HG02610 (cell line): ENCODE results near the gene TMEM132D.
"Not testable (repeated sequence)": the region's sequence is repeated elsewhere in the genome, so short reads cannot be mapped to it uniquely, and the experiment has no call there.

ENCODE experiments used
- ATAC-seq: cut with Tn5 transposase; IDR thresholded peaks from one replicate; pipeline ENCODE4 v1.9.1; 2021; ENCODE audit warnings: mild to moderate bottlenecking, moderate library complexity; ENCODE audit not compliant: unreplicated experiment

Gene TMEM132D

DNA sequence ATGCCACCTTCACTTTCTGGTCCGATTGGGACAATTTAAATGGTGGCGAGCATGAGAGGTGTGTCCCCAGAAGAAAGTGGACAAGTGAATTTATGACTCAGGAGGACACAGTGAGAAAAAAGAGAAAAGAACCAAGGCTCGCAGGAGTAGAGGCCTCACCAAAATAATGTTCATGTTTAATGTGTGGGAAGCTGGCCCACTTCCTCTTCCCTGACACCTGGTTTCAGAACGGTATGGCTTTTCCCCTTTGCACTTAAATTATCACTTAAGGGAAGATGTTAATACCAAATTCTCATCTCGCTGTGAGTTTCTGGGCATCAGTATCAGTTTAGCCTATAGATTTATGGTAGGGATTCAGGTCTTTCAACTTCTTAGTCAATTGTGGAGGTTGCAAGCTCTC is 824.1 kb downstream of the TMEM132D start:
- ATAC-seq = no peak

DNA sequence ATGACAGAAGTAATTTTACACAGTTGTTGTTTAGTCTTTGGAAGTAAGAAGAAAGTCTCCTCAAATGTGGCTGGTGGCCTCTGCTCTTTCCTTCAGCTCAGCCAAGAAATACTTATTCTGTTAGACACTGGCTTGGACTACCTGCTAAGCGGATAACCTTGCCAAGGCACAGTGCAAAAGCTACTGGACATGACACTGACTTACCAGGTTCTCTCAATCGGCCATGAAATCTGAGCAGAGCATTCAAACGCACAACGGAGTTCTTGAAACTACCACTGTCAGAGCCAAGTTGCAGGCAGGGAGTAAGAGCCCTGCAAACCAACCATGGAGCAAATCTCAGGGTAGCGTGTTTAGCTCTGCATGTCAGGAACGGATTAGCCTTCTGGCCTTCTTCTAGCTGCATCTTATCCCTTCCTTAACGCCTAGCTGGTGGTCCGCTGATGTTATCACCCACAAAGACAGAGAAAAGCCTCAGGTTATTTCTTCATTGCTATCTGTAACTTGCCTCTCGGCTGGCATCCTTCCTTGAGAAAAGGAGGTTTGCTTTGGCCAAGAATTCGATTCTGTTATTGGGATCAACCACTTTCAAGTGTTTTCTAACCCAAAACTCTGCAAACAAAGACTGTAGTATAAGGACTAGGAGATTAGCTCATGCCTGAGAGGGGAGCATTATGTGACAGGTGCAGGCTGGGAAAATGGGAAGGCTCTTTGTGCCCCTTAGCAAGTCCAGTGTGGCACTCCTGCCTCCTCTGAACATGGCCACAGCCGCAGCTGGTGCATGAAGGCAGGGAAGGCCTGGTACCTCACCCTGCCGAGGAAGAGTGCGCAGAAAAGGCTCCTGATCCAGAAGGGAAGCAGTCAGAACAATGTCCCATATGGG is 827.1 kb downstream of the TMEM132D start:
- ATAC-seq = no peak

DNA sequence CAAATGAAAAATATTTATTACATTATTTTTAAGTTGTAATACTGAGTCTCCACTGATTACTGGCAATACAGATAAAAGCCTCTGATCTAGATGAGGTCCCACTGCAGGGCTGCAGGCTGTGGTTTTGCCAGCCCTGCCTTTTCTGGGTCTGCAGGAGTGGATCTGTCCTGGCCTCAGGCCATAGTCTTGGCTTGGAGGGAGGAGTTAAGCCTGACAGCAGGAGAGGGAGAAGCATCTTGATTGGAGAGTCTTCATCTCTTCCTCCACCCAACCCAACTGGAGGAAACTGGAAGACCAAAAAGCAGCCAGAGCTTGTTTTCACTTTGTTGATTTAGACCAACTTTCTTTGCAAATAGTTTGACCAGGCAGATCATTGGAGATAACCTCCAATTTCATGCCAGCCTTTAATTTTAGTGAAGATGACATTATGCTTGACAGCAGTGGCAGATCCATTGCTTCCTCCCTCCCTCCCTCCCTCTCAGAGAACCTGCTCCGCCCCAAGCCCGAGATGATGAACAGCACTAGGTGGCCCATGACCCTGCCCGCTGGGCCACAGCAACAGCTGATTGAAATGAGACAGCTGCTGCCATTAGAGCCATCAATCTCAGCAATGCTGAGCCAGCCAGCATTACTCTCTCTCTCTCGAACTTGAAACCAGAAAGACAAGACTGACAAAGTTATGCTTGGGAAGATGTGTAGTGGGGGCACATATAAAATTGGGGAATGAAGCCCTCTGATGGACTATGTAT is 828.2 kb downstream of the TMEM132D start:
- no peak for ATAC-seq

DNA sequence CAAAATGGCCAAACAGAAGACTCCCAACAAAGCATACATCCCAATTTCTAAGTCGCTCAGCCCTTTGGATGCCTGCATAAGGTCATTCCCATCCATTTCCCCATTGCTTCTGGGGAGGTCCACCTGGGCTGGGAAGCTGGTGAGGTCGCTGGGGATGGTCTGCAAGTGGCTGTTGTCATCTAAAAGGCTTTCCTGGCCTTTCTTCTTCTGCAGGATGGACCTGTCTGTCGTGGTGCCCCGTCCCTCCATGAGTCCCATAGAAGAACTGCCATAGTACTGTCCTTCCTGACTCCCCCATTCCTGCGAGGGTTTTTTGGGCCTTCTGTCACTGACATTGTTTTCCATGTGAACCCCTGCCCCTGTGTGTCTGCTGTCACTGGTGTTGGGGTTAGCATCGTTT is 829.4 kb downstream of the TMEM132D start:
- ATAC-seq = no peak

DNA sequence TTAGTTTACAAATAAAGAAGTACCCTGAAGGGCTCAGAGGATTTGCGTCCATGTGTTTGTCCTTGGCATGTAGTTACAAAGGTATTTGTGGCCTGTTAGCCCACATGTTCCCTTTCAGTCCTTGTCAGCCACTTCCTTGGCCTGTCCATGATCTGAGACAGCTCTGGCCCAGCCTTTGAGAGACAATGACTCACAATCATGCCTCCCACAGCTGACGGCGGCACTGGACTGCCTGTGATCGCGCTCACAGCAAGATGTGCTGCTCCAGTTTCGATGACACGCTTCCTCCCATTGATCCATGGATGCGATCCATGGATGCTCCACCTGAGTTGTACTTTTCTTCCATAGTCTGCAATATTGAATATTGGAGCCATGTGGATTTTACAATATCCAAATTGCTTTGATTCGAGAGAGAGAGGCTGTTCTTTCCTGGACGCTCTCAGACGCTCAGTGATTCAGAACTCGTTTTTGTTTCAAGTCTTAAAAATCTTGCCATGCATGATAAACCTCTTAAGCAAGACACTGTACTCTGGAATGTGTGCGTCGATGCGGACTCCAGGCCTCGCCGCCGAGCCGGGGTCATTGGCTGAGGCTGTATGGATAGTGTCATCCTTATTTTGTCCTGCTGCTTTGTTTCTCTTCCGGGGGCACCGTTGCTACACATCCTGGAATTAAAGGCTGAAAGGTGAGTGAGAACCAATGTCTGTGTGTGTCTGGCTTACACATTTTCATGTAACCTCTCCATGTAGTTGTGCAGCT is 830.5 kb downstream of the TMEM132D start:
- no peak for ATAC-seq

DNA sequence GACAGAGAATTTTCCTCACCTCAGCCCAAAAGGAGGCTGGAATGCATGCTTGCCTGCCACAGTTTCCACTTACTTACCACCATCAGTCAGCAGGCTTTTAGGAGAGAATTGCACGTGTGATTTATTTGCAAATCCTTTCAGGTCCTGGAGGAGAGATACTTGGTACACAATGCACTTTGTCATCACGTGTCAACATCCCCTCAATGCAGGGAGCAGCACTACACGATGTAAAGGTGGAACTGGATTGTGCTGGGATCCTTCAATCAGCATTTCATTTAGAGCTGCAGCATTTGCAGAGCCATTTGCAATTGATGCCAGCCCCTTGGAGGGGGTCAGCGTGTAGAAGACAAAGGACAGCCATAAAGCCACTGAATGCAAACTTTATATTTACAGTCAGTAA is 832.5 kb downstream of the TMEM132D start:
- no peak for ATAC-seq

DNA sequence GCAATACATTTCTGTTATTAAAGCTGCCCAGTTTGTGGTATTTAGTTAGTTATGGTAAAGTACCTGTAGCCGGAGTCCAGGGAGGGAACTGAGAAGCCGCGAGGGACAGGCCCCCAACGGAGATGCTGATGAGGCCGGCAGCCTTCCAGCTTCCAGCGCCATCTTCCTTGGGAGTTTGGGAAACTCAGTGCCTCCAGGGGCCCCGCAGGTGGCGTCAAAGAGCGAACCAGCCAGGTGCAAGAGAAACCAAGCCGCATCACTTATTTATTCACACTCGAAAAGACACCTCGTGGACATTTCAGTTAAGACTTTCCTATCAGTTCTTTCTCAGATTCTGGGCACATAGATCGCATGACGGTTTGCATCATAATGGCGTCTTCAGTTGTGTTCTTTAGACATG is 833.9 kb downstream of the TMEM132D start:
- ATAC-seq = no peak

DNA sequence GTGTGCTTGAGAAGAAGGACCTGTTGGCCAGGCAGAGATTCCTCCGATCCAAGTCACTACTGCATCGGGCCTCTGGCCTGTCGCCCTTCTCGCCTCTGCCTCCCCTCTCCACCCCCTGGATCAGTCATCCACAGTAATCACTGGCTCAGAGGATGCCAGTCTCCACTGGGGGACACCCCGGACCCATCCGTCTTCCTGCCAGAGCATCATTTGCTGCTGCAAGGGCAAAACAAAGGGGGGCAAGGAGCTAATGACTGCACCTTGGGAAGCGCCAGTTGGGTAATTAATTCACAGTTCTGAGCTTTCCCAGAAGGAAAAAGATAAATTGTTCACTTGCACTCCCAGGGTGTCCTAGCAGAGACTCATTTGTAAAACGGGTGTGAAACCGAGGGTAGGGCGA is 835.1 kb downstream of the TMEM132D start:
- no peak for ATAC-seq

DNA sequence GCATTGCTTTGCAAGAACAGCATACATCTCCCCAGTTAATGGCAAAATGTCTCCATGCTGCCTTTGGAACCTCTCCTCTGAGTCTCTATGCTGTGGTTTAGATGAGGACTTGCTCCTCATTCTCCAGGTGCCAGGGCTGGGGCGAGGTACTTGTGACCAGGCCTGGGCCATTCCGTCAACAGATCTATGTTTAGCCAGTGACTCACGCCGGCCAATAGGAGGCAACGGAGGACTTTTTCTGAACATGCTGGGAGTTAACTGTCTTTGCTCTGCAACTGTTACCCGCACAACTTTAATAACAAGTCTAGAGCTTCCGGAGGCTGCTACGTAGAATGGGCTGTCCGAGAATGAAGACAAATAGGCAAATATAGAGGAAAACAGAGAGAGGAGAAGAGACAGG is 836.3 kb downstream of the TMEM132D start:
- no peak for ATAC-seq

DNA sequence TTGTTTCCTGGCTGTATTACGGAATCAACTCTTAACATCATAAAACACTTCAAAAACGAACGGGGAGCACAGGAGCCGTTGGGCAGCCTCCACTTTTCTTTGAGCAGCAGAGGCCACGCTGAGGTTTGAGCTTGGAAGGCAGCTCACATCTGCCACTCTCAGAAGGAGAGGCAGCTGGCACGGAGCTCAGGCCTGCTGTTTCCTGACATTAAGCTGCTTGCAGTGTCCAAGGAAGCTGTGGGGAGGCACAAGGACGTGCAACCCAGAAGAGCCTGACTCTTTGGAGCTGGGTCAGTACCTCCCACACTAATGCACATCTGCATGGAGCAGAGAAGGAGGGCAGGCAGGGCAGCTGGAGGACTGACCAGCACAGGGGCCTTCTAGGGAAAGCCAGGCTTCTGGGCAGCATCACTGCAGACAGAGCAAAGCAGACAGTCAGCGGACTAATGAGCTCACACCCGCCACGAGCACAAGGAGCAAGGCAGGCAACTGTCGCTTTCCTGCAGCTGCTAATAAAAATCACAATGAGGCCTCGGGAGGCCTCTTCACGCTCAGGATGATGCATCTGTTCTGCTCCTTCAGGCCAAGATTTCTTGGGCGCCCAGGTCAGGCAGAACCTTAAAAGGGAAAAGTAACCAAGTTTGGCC is 839.5 kb downstream of the TMEM132D start:
- no peak for ATAC-seq

DNA sequence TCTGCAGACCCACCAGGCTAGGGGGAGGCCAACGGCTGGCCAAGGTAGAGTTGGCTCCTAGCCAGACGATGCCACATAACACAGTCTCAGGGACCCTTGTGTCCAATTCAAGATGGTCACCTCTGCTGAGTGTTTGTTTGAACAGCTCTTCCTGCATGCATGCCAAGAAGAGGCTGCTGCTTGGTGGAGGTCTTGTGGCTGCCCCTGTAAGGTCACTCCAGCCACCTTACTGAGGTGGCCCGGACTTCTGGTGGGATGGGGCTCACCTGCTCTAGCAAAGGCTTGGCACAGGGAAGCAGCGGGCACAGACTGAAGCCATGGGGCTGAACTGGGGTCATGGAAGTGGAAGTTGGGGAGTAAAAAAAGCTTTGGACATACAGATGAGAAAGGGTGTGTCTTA is 840.2 kb downstream of the TMEM132D start:
- ATAC-seq = no peak

DNA sequence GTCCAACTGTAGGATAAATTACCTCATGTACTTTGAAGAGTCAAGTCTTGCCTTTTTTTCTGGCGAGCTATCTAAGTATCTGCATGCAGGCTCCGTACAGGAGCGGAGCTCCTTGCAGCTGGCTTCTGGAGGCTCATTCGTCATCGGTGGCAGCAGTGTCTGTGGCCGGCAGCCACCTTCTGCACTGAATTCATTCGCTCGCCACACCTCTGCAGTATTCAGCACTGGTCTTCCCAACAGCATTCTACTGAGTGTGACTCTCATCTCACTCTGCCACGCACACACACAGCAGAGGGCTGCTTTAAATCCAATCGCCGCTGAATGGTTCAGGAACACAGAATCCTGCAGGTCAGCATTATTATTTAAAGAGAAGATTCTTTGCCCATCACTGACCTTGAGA is 850.6 kb downstream of the TMEM132D start:
- no peak for ATAC-seq

DNA sequence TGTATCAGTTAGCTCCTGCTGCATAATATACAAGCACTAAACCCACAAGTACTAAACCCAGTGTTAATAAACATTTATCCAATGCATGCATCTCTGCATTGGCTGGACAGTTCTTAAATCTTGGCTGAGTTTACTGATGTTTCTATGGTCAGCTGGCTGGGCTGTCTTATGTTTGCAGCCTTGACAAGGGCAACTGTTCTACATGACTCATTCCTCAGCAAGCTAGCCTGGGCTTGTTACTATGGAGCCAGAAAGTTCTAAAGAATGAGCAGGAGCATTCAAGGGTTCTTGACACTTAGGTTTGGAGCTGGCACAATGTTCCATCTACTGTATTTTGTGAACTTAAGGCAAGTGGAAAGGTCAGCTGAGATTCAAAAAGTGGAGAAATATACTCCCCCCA is 851.5 kb downstream of the TMEM132D start:
- no peak for ATAC-seq

DNA sequence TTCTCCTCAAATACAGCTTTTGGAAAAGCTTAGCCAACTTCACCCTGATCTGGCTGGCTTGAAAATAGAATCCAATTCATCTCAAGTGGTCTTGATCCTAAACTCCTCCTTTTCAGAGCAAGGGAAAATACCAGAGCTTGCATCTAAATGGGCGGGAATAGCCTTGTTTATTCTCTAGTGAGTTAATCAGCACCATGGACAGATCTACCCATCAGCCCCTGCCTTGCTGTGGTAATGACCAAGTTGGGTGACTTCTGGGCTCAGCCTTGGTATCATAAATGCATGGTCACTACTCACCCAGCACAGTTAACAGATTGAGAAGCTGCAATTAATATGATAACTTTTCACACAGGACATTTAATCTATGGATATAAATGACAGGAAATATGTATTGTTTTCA is 853.9 kb downstream of the TMEM132D start:
- ATAC-seq = no peak

DNA sequence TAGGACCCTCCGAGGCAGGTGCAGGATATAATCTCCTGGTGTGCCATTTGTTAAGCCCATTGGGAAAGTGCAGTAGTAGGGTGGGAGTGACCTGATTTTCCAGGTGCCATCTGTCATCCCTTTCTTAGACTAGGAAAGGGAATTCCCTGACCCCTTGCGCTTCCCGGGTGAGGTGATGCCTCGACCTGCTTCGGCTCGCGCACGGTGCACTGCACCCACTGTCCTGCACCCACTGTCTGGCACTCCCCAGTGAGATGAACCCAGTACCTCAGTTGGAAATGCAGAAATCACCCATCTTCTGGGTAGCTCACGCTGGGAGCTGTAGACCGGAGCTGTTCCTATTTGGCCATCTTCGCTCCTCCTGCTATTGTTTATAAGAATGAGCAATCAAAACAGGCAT is 860.5 kb downstream of the TMEM132D start:
- not testable (repeated sequence) for ATAC-seq

DNA sequence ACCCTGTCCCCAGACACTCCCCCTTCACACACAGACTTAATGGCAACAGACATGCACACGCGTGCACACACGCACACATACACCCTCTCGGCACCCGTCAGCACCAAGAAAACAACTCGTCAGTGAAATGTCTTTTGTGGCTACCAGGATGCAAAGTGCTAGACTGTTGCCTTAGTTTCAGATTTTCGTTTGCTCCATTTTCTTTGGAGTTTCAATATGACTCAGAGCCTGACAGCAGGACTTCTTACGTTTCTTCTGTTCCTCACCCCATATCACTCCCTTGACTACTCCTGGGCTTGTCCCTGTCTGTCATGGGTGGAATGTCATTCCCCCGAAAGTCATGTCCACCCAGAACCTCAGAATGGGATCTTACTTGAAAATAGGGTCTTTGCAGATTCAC is 867.7 kb downstream of the TMEM132D start:
- no peak for ATAC-seq

DNA sequence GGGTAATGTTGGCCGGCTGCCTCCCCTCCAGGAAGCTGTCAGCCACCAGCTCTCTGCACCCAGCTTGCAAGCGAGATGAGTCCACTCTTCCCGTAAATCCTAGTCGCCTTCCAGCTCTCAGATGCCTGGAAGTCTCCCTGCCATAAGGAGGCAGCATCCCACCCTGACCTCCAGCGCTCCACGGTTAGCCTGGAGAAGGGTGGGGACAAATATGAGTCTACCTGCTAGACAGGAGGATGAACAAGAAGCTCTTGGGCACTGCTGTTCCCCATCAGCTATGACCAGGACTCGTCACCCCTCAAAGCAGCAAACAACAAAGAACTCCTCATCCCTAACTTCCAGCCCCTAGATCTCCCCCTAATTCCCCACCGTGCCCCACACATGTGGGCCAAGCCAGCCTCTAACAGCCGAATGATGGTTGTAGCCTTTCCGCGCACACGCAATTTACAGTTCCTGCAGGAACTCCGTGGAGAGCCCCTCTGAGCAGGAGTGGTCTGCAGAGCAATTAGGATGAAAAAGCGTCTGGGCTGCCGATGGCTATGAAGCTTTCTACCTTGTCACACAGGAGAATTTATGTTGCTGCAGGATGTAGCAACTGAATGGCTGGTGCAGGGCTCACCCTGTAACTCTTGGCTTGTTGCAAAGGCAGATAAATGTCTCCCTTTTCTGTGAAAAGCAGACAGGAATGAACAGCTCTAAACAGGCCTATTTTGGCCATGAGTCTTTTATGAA is 869.1 kb downstream of the TMEM132D start:
- no peak for ATAC-seq

DNA sequence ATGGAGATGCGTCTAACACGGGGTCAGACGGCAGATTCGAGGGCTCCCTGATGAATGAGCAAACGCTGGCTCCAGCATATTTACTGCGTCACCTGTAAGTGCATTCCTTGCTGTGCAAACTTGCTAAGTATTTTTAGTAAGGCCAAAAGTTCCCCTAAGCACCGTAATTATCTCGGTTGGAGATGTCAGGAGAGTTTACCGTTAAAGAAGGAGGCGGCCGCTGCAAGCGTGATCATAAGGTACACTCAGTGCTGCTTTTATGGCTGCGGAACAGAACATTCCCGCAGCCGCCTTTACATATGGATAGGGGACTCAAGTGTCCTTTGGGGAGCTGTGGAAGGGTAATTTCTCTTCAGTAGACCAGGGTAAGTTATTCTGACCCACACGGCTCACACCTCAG is 875.0 kb downstream of the TMEM132D start:
- ATAC-seq = no peak

DNA sequence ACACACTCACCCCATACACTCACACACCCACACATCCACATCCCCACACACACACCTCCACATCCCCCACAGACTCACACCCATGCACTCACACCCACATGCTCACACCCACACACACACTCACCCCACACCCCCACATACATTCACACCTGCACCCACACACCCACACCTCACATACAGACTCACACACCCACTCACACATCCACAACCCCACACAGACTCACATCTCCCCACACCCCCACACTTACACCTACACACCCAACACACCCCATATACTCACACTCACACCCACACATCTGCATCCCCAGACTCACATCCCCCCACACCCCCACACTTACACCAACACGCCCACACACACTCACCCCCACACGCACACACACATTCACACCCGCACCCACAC is 878.8 kb downstream of the TMEM132D start:
- no peak for ATAC-seq
